HepG2 (cell line): ENCODE data around the gene RNF14. TPM values are rescaled to one million over a fixed set of nuclear protein-coding genes. Genes with fewer than 3 reads are reported as not detected.

ENCODE experiments used
- ATAC-seq: fragments of 200-7000 bp; cut with Tn5 transposase; 3 replicates; pipeline ENCODE4 v1.9.1; 2020; ENCODE audit warnings: mild to moderate bottlenecking, moderate library complexity
- BruUV-seq: library from RNA; stranded (reverse); fragments of 400-500 nt; replicated peaks from 2 replicates; lab custom pipeline; 2021; lab: Mats Ljungman, UMichigan
- CTCF ChIA-PET: fragments of 300-600 bp; formaldehyde crosslinking; extraction: SDS; loops from one replicate; lab custom pipeline; 2021; ENCODE audit warnings: low total read pairs, inconsistent platforms, low intra/inter-chr PET ratio; lab: Yijun Ruan, JAX
- POLR2A ChIA-PET: fragments of 350-600 bp; sonication (Branson Sonifier 250); formaldehyde crosslinking; loops from one replicate; lab custom pipeline; 2020; ENCODE audit warnings: antibody characterized with exemption, inconsistent platforms; lab: Yijun Ruan, JAX
- DNase-seq: peaks from one replicate; pipeline ENCODE4 v3.0.0-alpha.2; 2015; ENCODE audit warnings: low spot score
- FAIRE-seq: peaks from 3 replicates; lab custom pipeline; 2011; peaks lifted over from hg19 to GRCh38; lab: Jason Lieb, UNC
- H2AFZ ChIP-seq: one replicate; pipeline ENCODE4 v1.6.1; 2011; ENCODE audit warnings: low read length, inconsistent platforms
- H3K27ac ChIP-seq: fragments of 300-600 bp; 3 replicates; pipeline ENCODE4 v1.8.0; 2011; ENCODE audit warnings: mixed run types, mild to moderate bottlenecking, mixed read lengths, low read length, inconsistent platforms; ENCODE audit not compliant: insufficient read depth; ENCODE audit errors: extremely low read length
- H3K27me3 ChIP-seq, 2 experiments: fragments of 200-600 bp in 1 of 2; 2 replicates in 1 of 2; 3 replicates in 1 of 2; pipeline versions ENCODE4 v1.6.0 to v1.8.0; 2011; ENCODE audit warnings: low read length in 2 of 2, mild to moderate bottlenecking in 2 of 2, moderate library complexity in 2 of 2, inconsistent platforms in 1 of 2; ENCODE audit not compliant: insufficient read depth in 2 of 2, control insufficient read depth in 1 of 2
- H3K36me3 ChIP-seq, 2 experiments: fragments of 200-600 bp in 1 of 2; replicated peaks in 1 of 2; 2 replicates in 1 of 2; 3 replicates in 1 of 2; pipeline versions ENCODE4 v1.5.1 to v1.8.0; 2011; ENCODE audit warnings: low read length in 2 of 2, inconsistent platforms in 1 of 2; ENCODE audit not compliant: insufficient read depth in 2 of 2, control insufficient read depth in 1 of 2
- H3K4me1 ChIP-seq: 2 replicates; pipeline ENCODE4 v1.5.1; 2012; ENCODE audit warnings: low read length, inconsistent platforms; ENCODE audit not compliant: insufficient read depth
- H3K4me2 ChIP-seq: 2 replicates; pipeline ENCODE4 v1.6.0; 2011; ENCODE audit warnings: low read depth, low read length, inconsistent platforms
- H3K4me3 ChIP-seq, 3 experiments: fragments of 200-600 bp in 1 of 3; sonication (generic), shearing (Covaris generic) in 1 of 3; replicated peaks in 1 of 3; 2 replicates each; pipeline ENCODE4 v1.5.1; 2011 to 2016; ENCODE audit warnings: low read length in 3 of 3, inconsistent platforms in 2 of 3, low read depth in 2 of 3, mild to moderate bottlenecking in 2 of 3, control low read depth in 1 of 3, mixed read lengths in 1 of 3; ENCODE audit not compliant: insufficient read depth in 1 of 3
- H3K79me2 ChIP-seq: one replicate; pipeline ENCODE4 v1.6.1; 2011; ENCODE audit warnings: low read length, inconsistent platforms; ENCODE audit not compliant: insufficient read depth
- H3K9ac ChIP-seq: 2 replicates; pipeline ENCODE4 v1.6.0; 2011; ENCODE audit warnings: mild to moderate bottlenecking, low read depth, low read length, inconsistent platforms; ENCODE audit not compliant: insufficient read depth
- H3K9me3 ChIP-seq: 2 replicates; pipeline ENCODE4 v1.5.1; 2012; ENCODE audit warnings: mild to moderate bottlenecking, low read length
- H4K20me1 ChIP-seq: 2 replicates; pipeline ENCODE4 v1.6.0; 2011; ENCODE audit warnings: inconsistent platforms, mild to moderate bottlenecking, low read length, moderate library complexity; ENCODE audit not compliant: insufficient read depth
- SRSF1 ChIP-seq: fragments of 200-400 bp; formaldehyde crosslinking; optimal IDR thresholded peaks from 2 replicates; pipeline ENCODE3; 2017; ENCODE audit warnings: mild to moderate bottlenecking, low read depth, low read length, moderate library complexity
- ZFP82 ChIP-seq: sonication (generic); formaldehyde crosslinking; IDR thresholded peaks from 2 replicates; pipeline ENCODE4 v1.5.1; 2020; ENCODE audit warnings: mild to moderate bottlenecking, missing genetic modification reagents, borderline replicate concordance
- ZFY ChIP-seq: sonication (generic); formaldehyde crosslinking; IDR thresholded peaks from 2 replicates; pipeline ENCODE4 v1.4.0; 2020; ENCODE audit warnings: missing genetic modification reagents
- ZNF296 ChIP-seq: sonication (generic); formaldehyde crosslinking; conservative IDR thresholded peaks from 2 replicates; pipeline ENCODE4 v1.5.0; 2020; ENCODE audit warnings: mild to moderate bottlenecking, missing genetic modification reagents
- WGBS: methylation state at CpG from one replicate; pipeline ENCODE4 v1.1.6; 2017; ENCODE audit warnings: low lambda C conversion rate; 5-methylcytosine and 5-hydroxymethylcytosine counted together
- in situ Hi-C: cut with HindIII; loops from 2 replicates; pipeline ENCODE4 v1.10.0; 2017; ENCODE audit warnings: low pct_unique_long_range_greater_than_20kb; ENCODE audit not compliant: extremely low pct_ligation_motif_present
- intact Hi-C: fragments of 100-400 bp; cut with micrococcal nuclease; formaldehyde crosslinking; loops from one replicate; pipeline ENCODE4 v1.10.0; 2022; ENCODE audit not compliant: unreplicated experiment
- polyA plus RNA-seq, 8 experiments: library from polyadenylated mRNA; depleted of rRNA in 3 of 8; stranded (reverse) in 7 of 8; unstranded in 1 of 8; fragments of >200 nt; fragmentation: Illumina TruSeq in 4 of 8; extraction: Trizol in 4 of 8; gene quantifications; 2 replicates each; pipeline versions ENCODE4 v1.2.1 to v1.2.3, GENCODE V29; 2011 to 2016; ENCODE audit warnings: low read depth in 4 of 8, missing spikeins in 1 of 8, mixed read lengths in 1 of 8; ENCODE audit not compliant: insufficient read depth in 1 of 8
- total RNA-seq, 5 experiments: library from RNA; depleted of rRNA; stranded (reverse); fragments of >200 nt; fragmentation: Illumina TruSeq; extraction: Trizol; gene quantifications; 2 replicates each; pipeline ENCODE4 v1.2.3, GENCODE V29; 2016; ENCODE audit warnings: low read depth in 1 of 5

The RNF14 gene
- total and polyA plus RNA-seq, 2 of the 13 experiments (the other 11 are each of a cell fraction or from before 2014, with no cell fraction given): 11.3 to 28.1 TPM

GRCh38 chr5:142038735-142039134, 69.8 kb downstream of the RNF14 start:
- H3K4me3 ChIP-seq: no peak overlapping the region
- intact Hi-C loops (no loop called here), in situ Hi-C loops (no loop called here)
- no peak overlapping the region for H3K4me2 ChIP-seq
- WGBS: 55% methylated on average over 2 of the region's 2 CpGs
- no peaks in the 10 kb centered on the region for H4K20me1 ChIP-seq
- no peaks in the 10 kb centered on the region for H3K9me3 ChIP-seq
- DNase-seq (no peak), ATAC-seq (no peak), FAIRE-seq (no peak)
- peaks cover 14% of the 10 kb centered on the region; the same call in 1 of the 2 replicates for H3K4me1 ChIP-seq
- no TSS peak for BruUV-seq
- H3K9ac ChIP-seq: no peak overlapping the region
- no peaks in the 10 kb centered on the region for H3K79me2 ChIP-seq
- H2AFZ ChIP-seq: no peak overlapping the region
- H3K36me3 ChIP-seq: no peaks in the 10 kb centered on the region
- ChIA-PET CTCF (no interaction called here), POLR2A (no interaction called here)
- TF ChIP-seq ZFY (CRISPR knock-in tag) (no peak), ZFP82 (CRISPR knock-in tag) (no peak), ZNF296 (CRISPR knock-in tag) (no peak), SRSF1 (no peak)
- H3K27me3 ChIP-seq: peaks cover 1 to 4% of the 10 kb centered on the region in 2 experiments; a peak in 2 of 5 replicates
- H3K27ac ChIP-seq: no peak overlapping the region

Other genes starting within 250 kb of the RNF14 start
- 0.11 and 0.13 TPM in 2 replicates for gene PCDH1, start 90.7 kb upstream of the RNF14 start, total RNA-seq (2016; rRNA removed; fragmentation: Illumina TruSeq; extraction: Trizol)
- gene PCDH1, start 90.7 kb upstream of the RNF14 start, polyA plus RNA-seq (2011; rRNA removed): 0.83 and 1.3 TPM in 2 replicates
- 46.5 and 57.5 TPM in 2 replicates for gene DELE1, start 45.2 kb upstream of the RNF14 start, total RNA-seq (2016; rRNA removed; fragmentation: Illumina TruSeq; extraction: Trizol)
- gene DELE1, start 45.2 kb upstream of the RNF14 start, polyA plus RNA-seq (2011; rRNA removed): 90.3 and 97.1 TPM in 2 replicates
- gene PCDH12, start 10.9 kb upstream of the RNF14 start, total RNA-seq (2016; rRNA removed; fragmentation: Illumina TruSeq; extraction: Trizol): not detected in 2 replicates
- not detected in 2 replicates for gene PCDH12, start 10.9 kb upstream of the RNF14 start, polyA plus RNA-seq (2011; rRNA removed)
- gene GNPDA1, start 43.9 kb downstream of the RNF14 start, total RNA-seq (2016; rRNA removed; fragmentation: Illumina TruSeq; extraction: Trizol): 54.1 and 74.9 TPM in 2 replicates
- gene GNPDA1, start 43.9 kb downstream of the RNF14 start, polyA plus RNA-seq (2011; rRNA removed): 6.0 and 6.1 TPM in 2 replicates
- 11.9 and 15.7 TPM in 2 replicates for gene NDFIP1, start 139.7 kb downstream of the RNF14 start, total RNA-seq (2016; rRNA removed; fragmentation: Illumina TruSeq; extraction: Trizol)
- 9.5 and 12.4 TPM in 2 replicates for gene NDFIP1, start 139.7 kb downstream of the RNF14 start, polyA plus RNA-seq (2011; rRNA removed)